ENCODE results near the gene LMAN1L. TPM values are rescaled to one million over a fixed set of nuclear protein-coding genes. Genes with fewer than 3 reads are reported as not detected.

Gene LMAN1L
- total and polyA plus RNA-seq, 2 of the 4 experiments (the other 2 are of a cell fraction) = not detected

GRCh38 chr15:74783808-74784175 lies 28.8 kb upstream of the LMAN1L start:
- H3K9me3 ChIP-seq (ENCODE audit: control insufficient read depth, insufficient read depth, low read length) = no peaks in the 10 kb centered on the region
- H3K23ac ChIP-seq (ENCODE audit: low read depth, low read length) = peak overlapping the region; percentile 90; the same call in 1 of the 2 replicates
- ATAC-seq (ENCODE audit: low read depth) = no peak
- ChIA-PET POLR2A (ENCODE audit: unreplicated experiment) (interaction anchor here (0.7 kb wide), 1 partner anchor 111 kb away, joined by 7 read pairs; no protein-coding TSS in a partner anchor), CTCF (interaction anchor here (0.7 to 1.3 kb wide), 3 partner anchors 9 to 86 kb away, joined by 3 read pairs; no protein-coding TSS in a partner anchor)
- peak overlapping the region; percentile 71 for H3K14ac ChIP-seq (replicated peaks; ENCODE audit: low read depth, low read length)
- peaks cover 25% of the 10 kb centered on the region for H3K9me1 ChIP-seq (ENCODE audit: insufficient read depth, low read length)
- H2BK15ac ChIP-seq (ENCODE audit: low read depth, low read length) = no peak overlapping the region
- intact Hi-C loops (cut with micrococcal nuclease) = no loop called here
- H3K36me3 ChIP-seq (ENCODE audit: control insufficient read depth, insufficient read depth, low read length) = peaks cover 2% of the 10 kb centered on the region; the same call in 1 of the 2 replicates
- peak overlapping the region; percentile 75 for H3K4ac ChIP-seq (ENCODE audit: low read depth, low read length)
- H3K79me1 ChIP-seq (ENCODE audit: low read depth in 1 of 2, low read length in 2 of 2) = peaks cover 9 to 70% of the 10 kb centered on the region in 2 experiments; a peak in 3 of 4 replicates
- peaks cover 23% of the 10 kb centered on the region for H3K4me1 ChIP-seq (ENCODE audit: control insufficient read depth, insufficient read depth, low read length)
- H4K20me1 ChIP-seq (ENCODE audit: insufficient read depth, low read length) = peaks cover 57% of the 10 kb centered on the region
- WGBS, 2 experiments (ENCODE audit: extremely low coverage in 2 of 2, insufficient read length in 1 of 2) = 33% methylated on average over 3 of the region's 3 CpGs; no CpG with 5 or more reads in 1 of the 2 experiments
- peak overlapping the region; percentile 8; the same call in 1 of the 2 replicates for H3K27ac ChIP-seq (ENCODE audit: insufficient read depth, low read length)
- no peak for TF ChIP-seq USF2 (IDR thresholded peaks at IDR 0.05; ENCODE audit: low read depth, low read length)
- TF ChIP-seq FOS (IDR thresholded peaks at IDR 0.05; ENCODE audit: low read depth, low read length) = no peak
- no peak for TF ChIP-seq MXI1 (IDR thresholded peaks at IDR 0.05; ENCODE audit: borderline replicate concordance, low read depth, low read length)
- peak overlapping the region in 1 of 2 experiments; percentile 10; a peak in 1 of 4 replicates for H4K8ac ChIP-seq (ENCODE audit: low read depth in 2 of 2, low read length in 2 of 2)
- H2AK9ac ChIP-seq (replicated peaks; ENCODE audit: low read depth, low read length, poor library complexity) = peak overlapping the region; percentile 97
- peak overlapping the region; percentile 69 for H2AFZ ChIP-seq (replicated peaks; ENCODE audit: low read length, poor library complexity)
- in situ Hi-C loops (cut with MboI; ENCODE audit: low sequenced_read_pairs) = no loop called here
- no peak overlapping the region for H4K5ac ChIP-seq (ENCODE audit: low read depth, low read length)
- no peak for DNase-seq
- H3K27me3 ChIP-seq (ENCODE audit: control insufficient read depth, insufficient read depth, low read length) = no peaks in the 10 kb centered on the region
- H3K18ac ChIP-seq (ENCODE audit: low read depth, low read length) = no peak overlapping the region
- BruUV-seq (replicated peaks) = no TSS peak
- no peak overlapping the region for H2BK20ac ChIP-seq (ENCODE audit: low read depth, low read length)
- H3K4me2 ChIP-seq (ENCODE audit: low read depth, low read length) = peak overlapping the region; percentile 83
- no peak overlapping the region for H3K56ac ChIP-seq (ENCODE audit: extremely low read depth, insufficient read depth, low read length)
- dilution Hi-C loops (cut with HindIII; ENCODE audit: low sequenced_read_pairs, unreplicated experiment) = no loop called here
- peak overlapping the region; percentile 24; the same call in 1 of the 2 replicates for H4K91ac ChIP-seq (ENCODE audit: insufficient read depth, low read depth, low read length)
- peak overlapping the region; percentile 68 for H3K9ac ChIP-seq (ENCODE audit: low read depth, low read length)
- no peak overlapping the region for H2BK120ac ChIP-seq (ENCODE audit: low read depth, low read length)
- peak overlapping the region; percentile 92 for H3K4me3 ChIP-seq (ENCODE audit: insufficient read depth, low read depth, low read length)
- H2AK5ac ChIP-seq (ENCODE audit: low read depth, low read length) = peak overlapping the region; percentile 74
- H2BK5ac ChIP-seq (ENCODE audit: low read depth, low read length, poor library complexity, severe bottlenecking) = no peak overlapping the region

Data from IMR-90 (cell line).